PC-3 (cell line): ENCODE data around the gene CES5A. TPM values are rescaled to one million over a fixed set of nuclear protein-coding genes. Genes with fewer than 3 reads are reported as not detected.

Source experiments
- ATAC-seq: fragments of 200-7000 bp; cut with Tn5 transposase; 2 replicates; pipeline ENCODE4 v1.9.1; 2020; ENCODE audit warnings: mild to moderate bottlenecking, moderate library complexity
- BruUV-seq: library from RNA; stranded (reverse); fragments of 400-500 nt; replicated peaks from 2 replicates; lab custom pipeline; 2021; lab: Mats Ljungman, UMichigan
- CTCF ChIA-PET: fragments of 300-600 bp; sonication (Branson Sonifier 250); formaldehyde crosslinking; loops from one replicate; lab custom pipeline; 2022; ENCODE audit warnings: antibody characterized with exemption; lab: Charles Lee
- POLR2A ChIA-PET: fragments of 300-600 bp; sonication (Branson Sonifier 250); formaldehyde crosslinking; loops from one replicate; lab custom pipeline; 2022; ENCODE audit warnings: antibody characterized with exemption; ENCODE audit not compliant: unreplicated experiment; lab: Charles Lee
- DNase-seq: peaks from one replicate; pipeline ENCODE4 v3.0.0-alpha.2; 2015
- H2AFZ ChIP-seq: fragments of 300-600 bp; sonication (generic); 2 replicates; pipeline ENCODE4 v1.6.0; 2016; ENCODE audit warnings: antibody characterized with exemption, low read length
- H3F3A ChIP-seq: fragments of 300-600 bp; sonication (generic); one replicate; pipeline ENCODE4 v1.6.0; 2017; ENCODE audit warnings: antibody characterized with exemption, low read length, control low read depth, mild to moderate bottlenecking; ENCODE audit not compliant: unreplicated experiment
- H3K27ac ChIP-seq: fragments of 300-600 bp; sonication (generic); 2 replicates; pipeline ENCODE4 v1.5.1; 2016; ENCODE audit warnings: mild to moderate bottlenecking, low read length
- H3K27me3 ChIP-seq: fragments of 300-600 bp; sonication (generic); 2 replicates; pipeline ENCODE4 v1.6.1; 2016; ENCODE audit warnings: low read length, mixed read lengths
- H3K36me3 ChIP-seq: fragments of 300-600 bp; sonication (generic); 2 replicates; pipeline ENCODE4 v1.6.1; 2016; ENCODE audit warnings: low read depth, mixed run types, low read length, mixed read lengths
- H3K4me1 ChIP-seq: fragments of 300-600 bp; sonication (generic); 2 replicates; pipeline ENCODE4 v1.5.1; 2016; ENCODE audit warnings: low read length; ENCODE audit not compliant: insufficient read depth
- H3K4me2 ChIP-seq: fragments of 300-600 bp; sonication (generic); 2 replicates; pipeline ENCODE4 v1.6.0; 2016; ENCODE audit warnings: low read length
- H3K4me3 ChIP-seq: fragments of 300-600 bp; sonication (generic); 2 replicates; pipeline ENCODE4 v1.5.1; 2016; ENCODE audit warnings: mild to moderate bottlenecking, low read length, mixed read lengths
- H3K79me2 ChIP-seq: fragments of 300-600 bp; sonication (generic); 2 replicates; pipeline ENCODE4 v1.6.1; 2017; ENCODE audit warnings: low read length, mixed read lengths
- H3K9ac ChIP-seq: fragments of 300-600 bp; sonication (generic); 2 replicates; pipeline ENCODE4 v1.6.0; 2016; ENCODE audit warnings: mild to moderate bottlenecking, low read length
- H3K9me2 ChIP-seq: fragments of 300-600 bp; sonication (generic); replicated peaks from 2 replicates; pipeline ENCODE4 v1.6.1; 2016; ENCODE audit warnings: mixed run types, low read length, mixed read lengths
- H3K9me3 ChIP-seq: fragments of 300-600 bp; sonication (generic); 2 replicates; pipeline ENCODE4 v1.6.1; 2016; ENCODE audit warnings: low read length, mixed read lengths
- H4K20me1 ChIP-seq: fragments of 300-600 bp; sonication (generic); 2 replicates; pipeline ENCODE4 v1.6.1; 2016; ENCODE audit warnings: low read length, mixed read lengths
- EZH2 ChIP-seq: fragments of 300-600 bp; sonication (generic); IDR thresholded peaks from one replicate; pipeline ENCODE4 v1.6.1; 2017; ENCODE audit warnings: antibody characterized with exemption, mild to moderate bottlenecking, low read length; ENCODE audit not compliant: unreplicated experiment
- EZH2phosphoT487 ChIP-seq: fragments of 300-600 bp; sonication (generic); IDR thresholded peaks from 2 replicates; pipeline ENCODE4 v1.6.1; 2018; ENCODE audit warnings: mild to moderate bottlenecking, antibody characterized with exemption, low read length, borderline replicate concordance
- intact Hi-C: fragments of 100-400 bp; cut with micrococcal nuclease; formaldehyde crosslinking; loops from 2 replicates; pipeline ENCODE4 v1.9.0; 2023
- total RNA-seq: library from RNA; depleted of rRNA; stranded (reverse); fragments of >200 nt; gene quantifications from 2 replicates; pipeline ENCODE4 v1.2.3, GENCODE V29; 2014
- TF ChIP-seq, protein P1 (sequence below): fragments of 300-600 bp; sonication (generic); conservative IDR thresholded peaks from 2 replicates; pipeline ENCODE4 v1.5.1; 2017; ENCODE audit warnings: antibody characterized with exemption, low read depth, mild to moderate bottlenecking, low read length

The CES5A gene
- total RNA-seq, 1 experiment from 2014 or later, result not detected

GRCh38 chr16:55849536-55849935 lies 25.6 kb downstream of the CES5A start:
- TF ChIP-seq, protein P1, sequence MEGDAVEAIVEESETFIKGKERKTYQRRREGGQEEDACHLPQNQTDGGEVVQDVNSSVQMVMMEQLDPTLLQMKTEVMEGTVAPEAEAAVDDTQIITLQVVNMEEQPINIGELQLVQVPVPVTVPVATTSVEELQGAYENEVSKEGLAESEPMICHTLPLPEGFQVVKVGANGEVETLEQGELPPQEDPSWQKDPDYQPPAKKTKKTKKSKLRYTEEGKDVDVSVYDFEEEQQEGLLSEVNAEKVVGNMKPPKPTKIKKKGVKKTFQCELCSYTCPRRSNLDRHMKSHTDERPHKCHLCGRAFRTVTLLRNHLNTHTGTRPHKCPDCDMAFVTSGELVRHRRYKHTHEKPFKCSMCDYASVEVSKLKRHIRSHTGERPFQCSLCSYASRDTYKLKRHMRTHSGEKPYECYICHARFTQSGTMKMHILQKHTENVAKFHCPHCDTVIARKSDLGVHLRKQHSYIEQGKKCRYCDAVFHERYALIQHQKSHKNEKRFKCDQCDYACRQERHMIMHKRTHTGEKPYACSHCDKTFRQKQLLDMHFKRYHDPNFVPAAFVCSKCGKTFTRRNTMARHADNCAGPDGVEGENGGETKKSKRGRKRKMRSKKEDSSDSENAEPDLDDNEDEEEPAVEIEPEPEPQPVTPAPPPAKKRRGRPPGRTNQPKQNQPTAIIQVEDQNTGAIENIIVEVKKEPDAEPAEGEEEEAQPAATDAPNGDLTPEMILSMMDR, result no peak
- no peak for TF ChIP-seq EZH2phosphoT487
- TF ChIP-seq EZH2, result no peak
- CTCF ChIA-PET, result no interaction called here
- no peak overlapping the region for H2AFZ ChIP-seq
- no peak overlapping the region for H3K9ac ChIP-seq
- BruUV-seq, result no TSS peak
- no peak overlapping the region for H3K4me2 ChIP-seq
- peaks cover 33% of the 10 kb centered on the region for H3K27me3 ChIP-seq
- H3K36me3 ChIP-seq, result no peaks in the 10 kb centered on the region
- H3K4me1 ChIP-seq, result no peaks in the 10 kb centered on the region
- H3K9me2 ChIP-seq, result no peaks in the 10 kb centered on the region
- DNase-seq (no peak), ATAC-seq (no peak)
- no peaks in the 10 kb centered on the region for H4K20me1 ChIP-seq
- no peak overlapping the region for H3K27ac ChIP-seq
- H3F3A ChIP-seq, result no peaks in the 10 kb centered on the region
- intact Hi-C loops, result loop anchor here (10.0 kb wide), 1 partner anchor 465 kb away; no protein-coding TSS in a partner anchor
- POLR2A ChIA-PET, result no interaction called here
- no peaks in the 10 kb centered on the region for H3K9me3 ChIP-seq
- H3K4me3 ChIP-seq, result no peak overlapping the region
- no peaks in the 10 kb centered on the region for H3K79me2 ChIP-seq

GRCh38 chr16:55846598-55847346 lies 28.4 kb downstream of the CES5A start:
- no peak for DNase-seq
- BruUV-seq, result no TSS peak
- H3K4me3 ChIP-seq, result no peak overlapping the region
- H3K27me3 ChIP-seq, result peaks cover 33% of the 10 kb centered on the region
- H3K4me1 ChIP-seq, result no peaks in the 10 kb centered on the region
- no peaks in the 10 kb centered on the region for H3K9me3 ChIP-seq
- H3K36me3 ChIP-seq, result no peaks in the 10 kb centered on the region
- ChIA-PET CTCF (no interaction called here), POLR2A (no interaction called here)
- ATAC-seq, result no peak
- H3K27ac ChIP-seq, result no peak overlapping the region
- intact Hi-C loops, result loop anchor here (10.0 kb wide), 1 partner anchor 468 kb away; no protein-coding TSS in a partner anchor
- no peaks in the 10 kb centered on the region for H3F3A ChIP-seq
- H3K9me2 ChIP-seq, result no peaks in the 10 kb centered on the region
- H2AFZ ChIP-seq, result no peak overlapping the region
- H3K4me2 ChIP-seq, result no peak overlapping the region
- no peak overlapping the region for H3K9ac ChIP-seq
- no peaks in the 10 kb centered on the region for H3K79me2 ChIP-seq
- TF ChIP-seq, protein P1, result no peak
- peak; percentile 4 for TF ChIP-seq EZH2
- no peaks in the 10 kb centered on the region for H4K20me1 ChIP-seq

- intact Hi-C loops, result loop anchor here (1.0 to 10.0 kb wide), 3 partner anchors 131 to 472 kb away; no protein-coding TSS in a partner anchor
- Histone ChIP-seq H3K27ac (no peak overlapping the region), H2AFZ (no peak overlapping the region), H3K79me2 (no peaks in the 10 kb centered on the region), H3K36me3 (no peaks in the 10 kb centered on the region), H3K4me2 (no peak overlapping the region), H3F3A (no peaks in the 10 kb centered on the region), H3K4me3 (no peak overlapping the region), H3K27me3 (peaks cover 18% of the 10 kb centered on the region), H3K9ac (no peak overlapping the region), H3K9me2 (no peaks in the 10 kb centered on the region), H4K20me1 (no peaks in the 10 kb centered on the region), H3K9me3 (no peaks in the 10 kb centered on the region), H3K4me1 (no peaks in the 10 kb centered on the region)
- no peak for DNase-seq
- CTCF ChIA-PET, result no interaction called here
- ATAC-seq, result no peak
- POLR2A ChIA-PET, result no interaction called here
- no TSS peak for BruUV-seq
- TF ChIP-seq, protein P1, result no peak; the same call in 1 of the 2 replicates
- TF ChIP-seq EZH2phosphoT487 (no peak), EZH2 (no peak)
These were observed 32.1 kb downstream of the CES5A start for GRCh38 chr16:55843105-55843395.
